SK-N-MC (cell line): ENCODE data around the gene ABLIM2.

Experiments
- EZH2 ChIP-seq: fragments of 200-600 bp; sonication (generic); IDR thresholded peaks from one replicate; pipeline ENCODE4 v1.6.1; 2017; ENCODE audit warnings: antibody characterized with exemption
- FOXP2 ChIP-seq: optimal IDR thresholded peaks from 2 replicates; pipeline ENCODE3; 2011; ENCODE audit warnings: mild to moderate bottlenecking, moderate library complexity; ENCODE audit not compliant: insufficient read depth; ENCODE audit errors: extremely low read length, control extremely low read depth
- POLR2AphosphoS5 ChIP-seq: IDR thresholded peaks from 2 replicates; pipeline ENCODE4 v1.6.1; 2012; ENCODE audit warnings: mild to moderate bottlenecking, low read depth, low read length, borderline replicate concordance

GRCh38 chr4:7937006-7937405, 221.6 kb downstream of the ABLIM2 start:
- TF ChIP-seq POLR2AphosphoS5 (no peak), EZH2 (no peak), FOXP2 (no peak)
